Tibial nerve (tissue), 4 donors: ENCODE measurements around the gene NBEA. TPM values are rescaled to one million over a fixed set of nuclear protein-coding genes. Genes with fewer than 3 reads are reported as not detected.

Experiments used
- DNase-seq, 2 donors: peaks; one replicate each; pipeline ENCODE4 v3.0.0-alpha.2; 2019; ENCODE audit warnings: low spot score in 2 of 2
- H3K27ac ChIP-seq, 4 donors: fragments of 200-600 bp; sonication (generic) in 3 of 4; one replicate each; pipeline ENCODE4 v1.5.1; 2017 to 2019; ENCODE audit warnings: mild to moderate bottlenecking in 1 of 4
- H3K27me3 ChIP-seq, 2 donors: fragments of 200-600 bp; sonication (generic) in 1 of 2; one replicate each; pipeline versions ENCODE4 v1.5.1 to v1.6.0; 2017 to 2019
- H3K36me3 ChIP-seq, 3 donors: fragments of 200-600 bp; sonication (generic); one replicate each; pipeline ENCODE4 v1.5.1; 2018 to 2019
- H3K4me1 ChIP-seq, 4 donors: fragments of 200-600 bp; sonication (generic) in 3 of 4; one replicate each; pipeline ENCODE4 v1.5.1; 2017 to 2019
- H3K4me3 ChIP-seq, 4 donors: fragments of 200-600 bp; sonication (generic) in 3 of 4; one replicate each; pipeline ENCODE4 v1.5.1; 2017 to 2019; ENCODE audit warnings: mild to moderate bottlenecking in 1 of 4, moderate library complexity in 1 of 4
- H3K9me3 ChIP-seq, 4 donors: fragments of 200-600 bp; sonication (generic) in 3 of 4; one replicate each; pipeline ENCODE4 v1.5.1; 2017 to 2019
- CTCF ChIP-seq, 5 experiments: fragments of 200-600 bp in 3 of 5; fragments of 450-650 bp in 2 of 5; sonication (generic) in 3 of 5; IDR thresholded peaks; one replicate each; pipeline ENCODE4 v1.5.1; 2016 to 2019; ENCODE audit warnings: antibody characterized with exemption in 5 of 5, mild to moderate bottlenecking in 3 of 5, moderate library complexity in 2 of 5
- EP300 ChIP-seq, 2 donors: sonication (generic); formaldehyde crosslinking; IDR thresholded peaks; one replicate each; pipeline ENCODE4 v1.6.1; 2017; ENCODE audit warnings: antibody characterized with exemption in 2 of 2, mild to moderate bottlenecking in 1 of 2
- POLR2A ChIP-seq, 2 donors: fragments of 450-650 bp; IDR thresholded peaks; one replicate each; pipeline ENCODE4 v1.6.1; 2017; ENCODE audit warnings: antibody characterized with exemption in 2 of 2, mild to moderate bottlenecking in 2 of 2, moderate library complexity in 2 of 2
- WGBS, 2 donors: methylation state at CpG; one replicate each; pipeline ENCODE4 v1.1.5; 2018; 5-methylcytosine and 5-hydroxymethylcytosine counted together
- total RNA-seq, 4 donors: library from RNA; depleted of rRNA; stranded (reverse); fragments of >200 nt; gene quantifications; one replicate each; pipeline ENCODE4 v1.1.0, GENCODE V29; 2016

The NBEA gene
- total RNA-seq, 4 donors from 2014 or later: 9.0 to 11.9 (median 10.5) TPM

GRCh38 chr13:35131471-35131870 is 189.4 kb downstream of the NBEA start:
- TF ChIP-seq POLR2A (IDR thresholded peaks at IDR 0.05): no peak
- no peak for TF ChIP-seq EP300 (IDR thresholded peaks at IDR 0.05)
- TF ChIP-seq CTCF (IDR thresholded peaks at IDR 0.05): no peak
- DNase-seq: no peak
- no peak overlapping the region for H3K27ac ChIP-seq

GRCh38 chr13:35136585-35136984 is 194.5 kb downstream of the NBEA start:
- peaks cover 0 to 4% (median 0%) of the 10 kb centered on the region in 3 donors for H3K36me3 ChIP-seq
- H3K27ac ChIP-seq: no peak overlapping the region
- DNase-seq: no peak
- H3K9me3 ChIP-seq: no peaks in the 10 kb centered on the region
- no peaks in the 10 kb centered on the region for H3K27me3 ChIP-seq
- H3K4me1 ChIP-seq: peaks cover 0 to 9% (median 0%) of the 10 kb centered on the region in 4 donors
- WGBS, 2 donors: 31% methylated on average over 2 of the region's 2 CpGs
- no peak for TF ChIP-seq EP300 (IDR thresholded peaks at IDR 0.05)
- TF ChIP-seq CTCF (IDR thresholded peaks at IDR 0.05): no peak
- TF ChIP-seq POLR2A (IDR thresholded peaks at IDR 0.05): no peak
- H3K4me3 ChIP-seq: no peak overlapping the region

More at GRCh38 chr13:35131471-35131870, 189.4 kb downstream of the NBEA start:
- Histone ChIP-seq H3K27me3 (no peaks in the 10 kb centered on the region), H3K4me1 (no peaks in the 10 kb centered on the region), H3K36me3 (peaks cover 0 to 7% (median 0%) of the 10 kb centered on the region in 3 donors), H3K9me3 (no peaks in the 10 kb centered on the region), H3K4me3 (no peak overlapping the region)

- no peaks in the 10 kb centered on the region for H3K9me3 ChIP-seq
- TF ChIP-seq POLR2A (IDR thresholded peaks at IDR 0.05): no peak
- TF ChIP-seq CTCF (IDR thresholded peaks at IDR 0.05): no peak
- no peak for TF ChIP-seq EP300 (IDR thresholded peaks at IDR 0.05)
- no peak overlapping the region for H3K4me3 ChIP-seq
- DNase-seq: no peak
- H3K36me3 ChIP-seq: no peaks in the 10 kb centered on the region
- H3K4me1 ChIP-seq: peaks cover 0 to 9% (median 0%) of the 10 kb centered on the region in 4 donors
- no peak overlapping the region for H3K27ac ChIP-seq
- 69 to 81% methylated on average over 4 of the region's 4 CpGs for whole genome bisulfite sequencing, 2 donors
- no peaks in the 10 kb centered on the region for H3K27me3 ChIP-seq
These were observed 197.5 kb downstream of the NBEA start for GRCh38 chr13:35139591-35139990.

- no peak for DNase-seq
- H3K36me3 ChIP-seq: no peaks in the 10 kb centered on the region
- TF ChIP-seq POLR2A (IDR thresholded peaks at IDR 0.05): no peak
- TF ChIP-seq EP300 (IDR thresholded peaks at IDR 0.05): no peak
- TF ChIP-seq CTCF (IDR thresholded peaks at IDR 0.05): no peak
- H3K4me3 ChIP-seq: no peak overlapping the region
- H3K4me1 ChIP-seq: peaks cover 0 to 9% (median 0%) of the 10 kb centered on the region in 4 donors
- H3K27ac ChIP-seq: no peak overlapping the region
- WGBS, 2 donors: 71 to 73% methylated on average over 1 of the region's 1 CpG
- no peaks in the 10 kb centered on the region for H3K27me3 ChIP-seq
- no peaks in the 10 kb centered on the region for H3K9me3 ChIP-seq
These were observed 198.3 kb downstream of the NBEA start for GRCh38 chr13:35140321-35140720.

GRCh38 chr13:35140831-35141230 is 198.8 kb downstream of the NBEA start:
- Histone ChIP-seq H3K27me3 (no peaks in the 10 kb centered on the region), H3K4me1 (peaks cover 0 to 9% (median 0%) of the 10 kb centered on the region in 4 donors), H3K4me3 (no peak overlapping the region), H3K9me3 (no peaks in the 10 kb centered on the region), H3K36me3 (peaks cover 0 to 3% (median 0%) of the 10 kb centered on the region in 3 donors), H3K27ac (no peak overlapping the region)
- DNase-seq: no peak
- no peak for TF ChIP-seq POLR2A (IDR thresholded peaks at IDR 0.05)
- TF ChIP-seq CTCF (IDR thresholded peaks at IDR 0.05): no peak
- TF ChIP-seq EP300 (IDR thresholded peaks at IDR 0.05): no peak
